Measurements from ENCODE around the gene INPP5E.

DNA sequence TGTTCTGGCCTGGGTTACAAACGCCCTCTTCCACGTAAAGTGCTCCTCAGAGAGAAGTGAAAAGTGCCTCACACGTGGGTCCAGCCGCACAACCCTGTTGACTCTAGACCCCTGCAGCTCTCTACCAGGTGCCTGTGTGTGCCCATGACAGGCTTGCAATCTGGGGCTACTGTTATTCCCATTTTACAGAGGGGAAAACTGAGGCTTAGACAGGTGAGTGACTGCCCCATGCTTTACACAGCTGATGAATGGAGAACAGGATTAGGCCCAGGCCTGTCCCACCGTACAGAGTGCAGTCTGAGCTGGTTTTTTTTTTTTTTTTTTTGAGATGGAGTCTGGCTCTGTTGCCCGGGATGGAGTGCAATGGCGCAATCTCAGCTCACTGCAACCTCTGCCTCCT lies 6.2 kb upstream of the INPP5E start:
- TF ChIP-seq CTCF (IDR thresholded peaks at IDR 0.05) (no peak), POLR2A (IDR thresholded peaks at IDR 0.05) (no peak), EP300 (IDR thresholded peaks at IDR 0.05) (no peak), POLR2AphosphoS5 (IDR thresholded peaks at IDR 0.05) (no peak)
